IMR-90 (cell line): Measurements from ENCODE around the gene EHD4.

ENCODE experiments used
- CHD1 ChIP-seq: IDR thresholded peaks from 2 replicates; pipeline ENCODE4 v1.6.1; 2012; ENCODE audit warnings: low read depth, low read length, improper control_type of control experiment
- FOS ChIP-seq: fragments of 150-350 bp; IDR thresholded peaks from 2 replicates; pipeline ENCODE4 v1.6.1; 2016; ENCODE audit warnings: low read depth, low read length
- MAFK ChIP-seq: IDR thresholded peaks from 2 replicates; pipeline ENCODE4 v1.6.1; 2012; ENCODE audit warnings: low read depth, low read length, improper control_type of control experiment
- MAZ ChIP-seq: IDR thresholded peaks from 2 replicates; pipeline ENCODE4 v1.6.1; 2012; ENCODE audit warnings: low read depth, mild to moderate bottlenecking, low read length, improper control_type of control experiment, moderate library complexity, borderline replicate concordance
- POLR2A ChIP-seq: IDR thresholded peaks from 2 replicates; pipeline ENCODE4 v1.6.1; 2012; ENCODE audit warnings: mild to moderate bottlenecking, low read depth, low read length
- RAD21 ChIP-seq: IDR thresholded peaks from 2 replicates; pipeline ENCODE4 v1.6.1; 2012; ENCODE audit warnings: low read length, improper control_type of control experiment
- RCOR1 ChIP-seq: IDR thresholded peaks from 2 replicates; pipeline ENCODE4 v1.6.1; 2012; ENCODE audit warnings: mild to moderate bottlenecking, low read length, improper control_type of control experiment; ENCODE audit not compliant: insufficient replicate concordance
- SMC3 ChIP-seq: fragments of 150-350 bp; IDR thresholded peaks from 2 replicates; pipeline ENCODE4 v1.6.1; 2016; ENCODE audit warnings: low read depth, mild to moderate bottlenecking, antibody characterized with exemption, low read length, moderate library complexity
- TF ChIP-seq, protein P1 (sequence below): conservative IDR thresholded peaks from 2 replicates; pipeline ENCODE4 v1.5.1; 2012; ENCODE audit warnings: mild to moderate bottlenecking, low read depth, low read length, improper control_type of control experiment
- TF ChIP-seq, protein P2 (sequence below): fragments of 150-350 bp; IDR thresholded peaks from 2 replicates; pipeline ENCODE4 v1.6.1; 2017; ENCODE audit warnings: mild to moderate bottlenecking, antibody characterized with exemption, low read length, low read depth
- TF ChIP-seq, protein P3 (sequence below): fragments of 150-350 bp; IDR thresholded peaks from 2 replicates; pipeline ENCODE4 v1.6.1; 2016; ENCODE audit warnings: low read depth, mild to moderate bottlenecking, low read length, moderate library complexity, borderline replicate concordance

DNA sequence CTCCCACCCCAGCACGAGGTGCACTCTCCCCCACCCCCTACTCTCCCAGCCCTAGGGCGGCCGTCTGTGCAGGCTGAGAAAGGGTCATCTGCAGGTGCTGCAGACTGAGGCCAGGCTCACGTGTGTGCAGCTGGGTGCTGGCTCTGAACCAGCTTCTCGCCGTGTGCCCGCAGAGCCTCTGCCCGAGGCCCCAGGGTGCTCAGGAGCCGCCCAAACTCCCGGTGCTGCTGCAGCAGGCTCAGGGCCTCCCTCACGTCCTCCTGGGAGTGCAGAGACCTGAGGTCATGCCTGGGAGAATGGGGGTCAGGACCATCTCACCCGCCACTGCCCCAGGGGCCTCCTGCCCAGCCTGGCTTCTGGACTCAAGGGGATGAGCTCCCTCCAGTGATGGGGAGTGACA is 95.7 kb downstream of the EHD4 start:
- TF ChIP-seq FOS: no peak
- TF ChIP-seq, protein P1, sequence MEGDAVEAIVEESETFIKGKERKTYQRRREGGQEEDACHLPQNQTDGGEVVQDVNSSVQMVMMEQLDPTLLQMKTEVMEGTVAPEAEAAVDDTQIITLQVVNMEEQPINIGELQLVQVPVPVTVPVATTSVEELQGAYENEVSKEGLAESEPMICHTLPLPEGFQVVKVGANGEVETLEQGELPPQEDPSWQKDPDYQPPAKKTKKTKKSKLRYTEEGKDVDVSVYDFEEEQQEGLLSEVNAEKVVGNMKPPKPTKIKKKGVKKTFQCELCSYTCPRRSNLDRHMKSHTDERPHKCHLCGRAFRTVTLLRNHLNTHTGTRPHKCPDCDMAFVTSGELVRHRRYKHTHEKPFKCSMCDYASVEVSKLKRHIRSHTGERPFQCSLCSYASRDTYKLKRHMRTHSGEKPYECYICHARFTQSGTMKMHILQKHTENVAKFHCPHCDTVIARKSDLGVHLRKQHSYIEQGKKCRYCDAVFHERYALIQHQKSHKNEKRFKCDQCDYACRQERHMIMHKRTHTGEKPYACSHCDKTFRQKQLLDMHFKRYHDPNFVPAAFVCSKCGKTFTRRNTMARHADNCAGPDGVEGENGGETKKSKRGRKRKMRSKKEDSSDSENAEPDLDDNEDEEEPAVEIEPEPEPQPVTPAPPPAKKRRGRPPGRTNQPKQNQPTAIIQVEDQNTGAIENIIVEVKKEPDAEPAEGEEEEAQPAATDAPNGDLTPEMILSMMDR: no peak
- TF ChIP-seq POLR2A: no peak
- TF ChIP-seq CHD1: no peak
- no peak for TF ChIP-seq SMC3
- TF ChIP-seq, protein P2, sequence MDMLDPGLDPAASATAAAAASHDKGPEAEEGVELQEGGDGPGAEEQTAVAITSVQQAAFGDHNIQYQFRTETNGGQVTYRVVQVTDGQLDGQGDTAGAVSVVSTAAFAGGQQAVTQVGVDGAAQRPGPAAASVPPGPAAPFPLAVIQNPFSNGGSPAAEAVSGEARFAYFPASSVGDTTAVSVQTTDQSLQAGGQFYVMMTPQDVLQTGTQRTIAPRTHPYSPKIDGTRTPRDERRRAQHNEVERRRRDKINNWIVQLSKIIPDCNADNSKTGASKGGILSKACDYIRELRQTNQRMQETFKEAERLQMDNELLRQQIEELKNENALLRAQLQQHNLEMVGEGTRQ: no peak
- no peak for TF ChIP-seq MAFK
- TF ChIP-seq, protein P3, sequence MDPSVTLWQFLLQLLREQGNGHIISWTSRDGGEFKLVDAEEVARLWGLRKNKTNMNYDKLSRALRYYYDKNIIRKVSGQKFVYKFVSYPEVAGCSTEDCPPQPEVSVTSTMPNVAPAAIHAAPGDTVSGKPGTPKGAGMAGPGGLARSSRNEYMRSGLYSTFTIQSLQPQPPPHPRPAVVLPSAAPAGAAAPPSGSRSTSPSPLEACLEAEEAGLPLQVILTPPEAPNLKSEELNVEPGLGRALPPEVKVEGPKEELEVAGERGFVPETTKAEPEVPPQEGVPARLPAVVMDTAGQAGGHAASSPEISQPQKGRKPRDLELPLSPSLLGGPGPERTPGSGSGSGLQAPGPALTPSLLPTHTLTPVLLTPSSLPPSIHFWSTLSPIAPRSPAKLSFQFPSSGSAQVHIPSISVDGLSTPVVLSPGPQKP: no peak
- no peak for TF ChIP-seq RAD21
- TF ChIP-seq RCOR1: no peak
- no peak for TF ChIP-seq MAZ
